HEK293 (cell line): ENCODE data around the gene NCOA7.
A peak's percentile ranks its signal among the peaks of the same experiment; 100 is the strongest.

Experiments
- CTCF ChIA-PET: fragments of 350-600 bp; formaldehyde crosslinking; extraction: SDS; loops from one replicate; lab custom pipeline; 2021; ENCODE audit warnings: antibody characterized with exemption; lab: Yijun Ruan, JAX
- POLR2A ChIA-PET: fragments of 300-600 bp; formaldehyde crosslinking; extraction: SDS; loops from one replicate; lab custom pipeline; 2020; ENCODE audit warnings: antibody characterized with exemption, inconsistent platforms; lab: Yijun Ruan, JAX
- H3K27ac ChIP-seq: fragments of 200-500 bp; sonication (Bioruptor generic); 2 replicates; pipeline ENCODE4 v1.5.1; 2014; ENCODE audit warnings: low read depth, low read length, control low read depth, inconsistent platforms; ENCODE audit errors: extremely low read depth
- H3K36me3 ChIP-seq, 2 experiments: fragments of 200-500 bp in 1 of 2; sonication (Bioruptor generic) in 1 of 2; 1 replicate in 1 of 2; 2 replicates in 1 of 2; pipeline ENCODE4 v1.5.1; 2014 to 2017; ENCODE audit warnings: inconsistent platforms in 2 of 2, low read length in 2 of 2; ENCODE audit not compliant: control insufficient read depth in 2 of 2, insufficient read depth in 1 of 2
- H3K4me1 ChIP-seq: fragments of 200-500 bp; sonication (Bioruptor generic); 2 replicates; pipeline ENCODE4 v1.5.1; 2014; ENCODE audit warnings: mild to moderate bottlenecking, low read length, inconsistent platforms; ENCODE audit not compliant: control insufficient read depth, insufficient read depth
- H3K4me3 ChIP-seq: 2 replicates; pipeline ENCODE4 v1.5.1; 2011; ENCODE audit warnings: low read depth, mild to moderate bottlenecking, control low read depth, low read length, moderate library complexity
- H3K9me3 ChIP-seq: fragments of 200-500 bp; sonication (Bioruptor generic); 2 replicates; pipeline ENCODE4 v1.5.1; 2014; ENCODE audit warnings: low read depth, low read length, inconsistent platforms; ENCODE audit not compliant: control insufficient read depth, insufficient read depth
- ATF2 ChIP-seq: fragments of 450-650 bp; formaldehyde crosslinking; IDR thresholded peaks from 2 replicates; pipeline ENCODE4 v1.5.1; 2016; ENCODE audit warnings: missing biosample characterization, missing genetic modification characterization, low read depth
- BCL11A ChIP-seq: fragments of 450-650 bp; formaldehyde crosslinking; IDR thresholded peaks from 2 replicates; pipeline ENCODE4 v1.5.1; 2016; ENCODE audit warnings: low read depth, missing biosample characterization, missing genetic modification characterization
- BCL11B ChIP-seq: fragments of 450-650 bp; formaldehyde crosslinking; IDR thresholded peaks from 2 replicates; pipeline ENCODE4 v1.5.1; 2016; ENCODE audit warnings: low read depth, missing biosample characterization, missing genetic modification characterization
- ELK4 ChIP-seq: IDR thresholded peaks from 2 replicates; pipeline ENCODE4 v1.6.1; 2011; ENCODE audit warnings: mild to moderate bottlenecking, low read depth, low read length, borderline replicate concordance
- KLF1 ChIP-seq: fragments of 450-650 bp; formaldehyde crosslinking; IDR thresholded peaks from 2 replicates; pipeline ENCODE4 v1.5.1; 2016; ENCODE audit warnings: missing biosample characterization, missing genetic modification characterization
- MYNN ChIP-seq: fragments of 450-650 bp; formaldehyde crosslinking; IDR thresholded peaks from 2 replicates; pipeline ENCODE4 v1.5.1; 2016; ENCODE audit warnings: missing biosample characterization, missing genetic modification characterization, borderline replicate concordance
- REPIN1 ChIP-seq: fragments of 450-650 bp; formaldehyde crosslinking; IDR thresholded peaks from 2 replicates; pipeline ENCODE4 v1.5.1; 2017; ENCODE audit warnings: missing biosample characterization, missing genetic modification characterization, low read depth
- TRIM28 ChIP-seq: IDR thresholded peaks from 2 replicates; pipeline ENCODE4 v1.6.1; 2011; ENCODE audit warnings: low read length, control low read depth, borderline replicate concordance
- YY2 ChIP-seq: fragments of 450-650 bp; formaldehyde crosslinking; IDR thresholded peaks from 2 replicates; pipeline ENCODE4 v1.5.1; 2016; ENCODE audit warnings: missing biosample characterization, missing genetic modification characterization
- ZNF138 ChIP-seq: fragments of 450-650 bp; formaldehyde crosslinking; IDR thresholded peaks from 2 replicates; pipeline ENCODE4 v1.5.1; 2016; ENCODE audit warnings: missing biosample characterization, missing genetic modification characterization, borderline replicate concordance
- ZNF140 ChIP-seq: fragments of 450-650 bp; formaldehyde crosslinking; IDR thresholded peaks from 2 replicates; pipeline ENCODE4 v1.5.1; 2016; ENCODE audit warnings: missing biosample characterization, missing genetic modification characterization
- ZNF157 ChIP-seq: fragments of 450-650 bp; formaldehyde crosslinking; IDR thresholded peaks from 2 replicates; pipeline ENCODE4 v1.5.1; 2016; ENCODE audit warnings: missing biosample characterization, missing genetic modification characterization
- ZNF221 ChIP-seq: fragments of 450-650 bp; formaldehyde crosslinking; IDR thresholded peaks from 2 replicates; pipeline ENCODE4 v1.5.1; 2017; ENCODE audit warnings: missing biosample characterization, missing genetic modification characterization, borderline replicate concordance
- ZNF223 ChIP-seq: fragments of 450-650 bp; formaldehyde crosslinking; IDR thresholded peaks from 2 replicates; pipeline ENCODE4 v1.5.1; 2016; ENCODE audit warnings: missing biosample characterization, missing genetic modification characterization
- ZNF366 ChIP-seq: fragments of 450-650 bp; formaldehyde crosslinking; conservative IDR thresholded peaks from 2 replicates; pipeline ENCODE4 v1.5.1; 2016; ENCODE audit warnings: missing biosample characterization, missing genetic modification characterization
- ZNF37A ChIP-seq: fragments of 450-650 bp; IDR thresholded peaks from 2 replicates; pipeline ENCODE4 v1.5.1; 2018; ENCODE audit warnings: missing biosample characterization, missing genetic modification characterization
- ZNF433 ChIP-seq: fragments of 450-650 bp; formaldehyde crosslinking; IDR thresholded peaks from 2 replicates; pipeline ENCODE4 v1.5.1; 2016; ENCODE audit warnings: missing biosample characterization, missing genetic modification characterization, low read depth
- ZNF449 ChIP-seq: fragments of 450-650 bp; formaldehyde crosslinking; IDR thresholded peaks from 2 replicates; pipeline ENCODE4 v1.5.1; 2017; ENCODE audit warnings: missing biosample characterization, mild to moderate bottlenecking, missing genetic modification characterization, moderate library complexity
- ZNF518A ChIP-seq: fragments of 450-650 bp; formaldehyde crosslinking; conservative IDR thresholded peaks from 2 replicates; pipeline ENCODE4 v1.5.1; 2016; ENCODE audit warnings: low read depth, missing biosample characterization, missing genetic modification characterization
- ZNF558 ChIP-seq: fragments of 450-650 bp; formaldehyde crosslinking; IDR thresholded peaks from 2 replicates; pipeline ENCODE4 v1.5.1; 2016; ENCODE audit warnings: missing biosample characterization, missing genetic modification characterization
- ZNF629 ChIP-seq: fragments of 450-650 bp; formaldehyde crosslinking; IDR thresholded peaks from 2 replicates; pipeline ENCODE4 v1.5.1; 2017; ENCODE audit warnings: missing biosample characterization, missing genetic modification characterization
- ZNF664 ChIP-seq: fragments of 450-650 bp; formaldehyde crosslinking; IDR thresholded peaks from 2 replicates; pipeline ENCODE4 v1.5.1; 2016; ENCODE audit warnings: missing biosample characterization, missing genetic modification characterization
- ZNF677 ChIP-seq: fragments of 450-650 bp; IDR thresholded peaks from 2 replicates; pipeline ENCODE4 v1.5.0; 2018; ENCODE audit warnings: missing biosample characterization, mild to moderate bottlenecking, missing genetic modification characterization, moderate library complexity
- ZNF707 ChIP-seq: fragments of 450-650 bp; formaldehyde crosslinking; IDR thresholded peaks from 2 replicates; pipeline ENCODE4 v1.5.1; 2016; ENCODE audit warnings: missing biosample characterization, missing genetic modification characterization
- ZNF76 ChIP-seq: fragments of 450-650 bp; formaldehyde crosslinking; IDR thresholded peaks from 2 replicates; pipeline ENCODE4; 2016; ENCODE audit warnings: low read depth, missing biosample characterization, missing genetic modification characterization, borderline replicate concordance
- ZNF785 ChIP-seq: fragments of 450-650 bp; formaldehyde crosslinking; IDR thresholded peaks from 2 replicates; pipeline ENCODE4 v1.5.1; 2016; ENCODE audit warnings: missing biosample characterization, missing genetic modification characterization
- ZNF792 ChIP-seq: fragments of 450-650 bp; formaldehyde crosslinking; IDR thresholded peaks from 2 replicates; pipeline ENCODE4 v1.5.1; 2016; ENCODE audit warnings: missing biosample characterization, missing genetic modification characterization

NCOA7 gene

GRCh38 chr6:125790358-125791150 is at the start of gene NCOA7:
Gene NCOA7, plus strand, starts transcription at chr6:125790960. Its CDS starts 24,395 bp downstream, at chr6:125815355.
- Histone ChIP-seq H3K36me3 (no peaks in the 10 kb centered on the region), H3K9me3 (no peaks in the 10 kb centered on the region), H3K4me3 (peak within 1 kb of the TSS; percentile 70), H3K4me1 (peaks cover 31% of the 10 kb centered on the region), H3K27ac (peak within 1 kb of the TSS; percentile 91)
- ChIA-PET POLR2A (interaction anchor here (0.5 to 3.6 kb wide), 32 partner anchors 10 to 634 kb away, joined by 3 to 66 read pairs (median 4); partner anchors contain the start of genes HEY2, HINT3 and TRMT11), CTCF (interaction anchor here (0.6 to 3.6 kb wide), 35 partner anchors 9 to 590 kb away, joined by 3 to 35 read pairs (median 5); partner anchors contain the start of gene HINT3)
- TF ChIP-seq ZNF366 (peak; percentile 78), ZNF558 (tag by site-specific recombination) (no peak), ZNF433 (tag by site-specific recombination) (no peak), ZNF157 (no peak), YY2 (tag by site-specific recombination) (no peak), ZNF664 (tag by site-specific recombination) (no peak), ZNF76 (peak; percentile 56; the same call in 1 of the 2 replicates), BCL11A (tag by site-specific recombination) (no peak), ZNF221 (tag by site-specific recombination) (no peak), ELK4 (no peak), ZNF792 (tag by site-specific recombination) (0 out of 2 replicates have a peak, but pooled peaks have one; percentile 56), ZNF223 (tag by site-specific recombination) (no peak), MYNN (no peak), ZNF707 (tag by site-specific recombination) (no peak), ZNF629 (no peak; the same call in 1 of the 2 replicates), ZNF677 (tag by site-specific recombination) (0 out of 2 replicates have a peak, but pooled peaks have one; percentile 3), ZNF37A (tag by site-specific recombination) (no peak), ZNF785 (peak; percentile 80; the same call in 1 of the 2 replicates), ZNF518A (tag by site-specific recombination) (no peak), ZNF138 (no peak), KLF1 (tag by site-specific recombination) (no peak; the same call in 1 of the 2 replicates), REPIN1 (no peak), ZNF449 (tag by site-specific recombination) (no peak; the same call in 1 of the 2 replicates), BCL11B (tag by site-specific recombination) (peak; percentile 59; the same call in 1 of the 2 replicates), ATF2 (tag by site-specific recombination) (no peak), TRIM28 (no peak), ZNF140 (tag by site-specific recombination) (no peak)
